Measurements from ENCODE around the gene SEMA4C.
A peak's percentile ranks its signal among the peaks of the same experiment; 100 is the strongest.

The SEMA4C gene

DNA sequence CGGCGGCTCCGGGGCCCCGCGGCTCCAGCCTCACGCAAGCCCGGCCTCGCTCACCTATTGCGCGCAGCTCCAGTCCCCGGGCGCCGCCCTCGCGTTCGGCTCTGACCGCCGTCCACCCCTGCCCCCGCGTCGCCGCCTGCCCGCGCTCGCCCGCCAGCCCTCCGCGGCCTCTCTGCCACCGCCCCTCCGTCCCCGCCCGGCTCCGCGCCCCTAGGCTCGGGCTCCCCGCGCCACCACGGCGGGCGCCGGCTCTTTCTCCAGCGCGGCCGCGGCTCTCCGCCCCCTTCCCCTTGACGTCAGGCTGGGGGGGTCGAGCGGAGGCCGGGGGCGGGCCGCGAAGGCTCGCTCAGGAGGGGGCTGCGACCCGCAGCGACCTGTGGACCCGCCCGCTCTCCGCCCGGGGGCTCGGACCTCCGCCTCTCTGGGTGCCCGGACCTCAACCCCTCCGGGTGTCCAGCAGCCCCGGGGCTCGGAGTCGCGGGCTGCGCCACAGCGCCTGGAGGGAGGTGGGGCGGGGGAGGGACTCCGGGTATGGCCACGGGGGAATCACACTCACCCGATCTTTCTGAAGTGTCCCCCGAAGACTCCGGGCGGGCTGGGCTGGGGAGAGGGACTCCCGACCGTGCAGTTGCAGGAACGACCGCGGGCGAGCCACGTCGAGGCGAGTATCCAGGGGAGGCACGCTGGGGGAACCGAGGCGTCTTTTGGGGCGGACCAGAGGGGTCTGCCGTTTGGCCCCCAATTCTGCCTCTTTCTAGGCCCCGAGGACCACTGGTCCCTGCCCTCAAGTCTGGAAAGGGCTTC is at the start of gene SEMA4C:
Gene SEMA4C (minus strand): TSS at position 259 of the 804 bp plus-strand sequence. CDS start 2,194 bp downstream, outside the sequence.
- DNase-seq (ENCODE audit: low read depth) = peak; percentile 36

DNA sequence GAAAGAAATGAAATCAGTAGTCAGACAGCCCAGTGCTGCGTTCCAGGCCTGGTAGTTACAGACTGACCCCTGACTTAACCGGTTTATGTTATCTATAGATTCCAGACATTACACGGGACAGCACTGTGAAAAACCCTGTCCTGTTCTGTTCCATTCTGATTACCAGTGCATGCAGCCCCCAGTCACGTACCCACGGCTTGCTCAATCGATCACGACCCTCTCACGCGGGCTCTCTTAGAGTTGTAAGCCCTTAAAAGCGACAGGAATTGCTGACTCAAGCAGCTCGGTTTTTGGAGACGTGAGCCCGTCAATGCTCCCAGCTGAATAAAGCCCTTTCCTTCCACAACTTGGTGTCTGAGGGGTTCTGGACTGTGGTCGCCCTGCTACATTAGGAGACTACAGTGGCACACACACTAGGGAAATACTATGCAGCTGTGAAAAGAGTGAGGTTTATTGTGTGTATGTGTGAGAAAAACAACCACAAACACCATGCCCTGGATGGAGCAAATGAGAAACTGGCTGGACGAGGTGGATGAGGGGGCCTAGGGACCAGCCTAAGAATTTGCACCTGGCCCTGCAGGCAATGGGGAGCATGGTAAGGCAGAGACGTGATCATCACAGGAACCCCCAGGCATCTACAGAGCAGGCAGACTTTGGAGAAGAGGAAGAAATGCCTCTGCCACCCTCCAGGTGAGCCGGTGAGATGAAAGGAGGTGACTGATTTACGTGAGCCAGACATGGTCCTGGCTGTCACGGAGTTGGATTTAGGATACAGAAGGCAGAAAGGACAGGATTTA is 49.1 kb upstream of the SEMA4C start:
- no peak for DNase-seq (ENCODE audit: low read depth)

DNA sequence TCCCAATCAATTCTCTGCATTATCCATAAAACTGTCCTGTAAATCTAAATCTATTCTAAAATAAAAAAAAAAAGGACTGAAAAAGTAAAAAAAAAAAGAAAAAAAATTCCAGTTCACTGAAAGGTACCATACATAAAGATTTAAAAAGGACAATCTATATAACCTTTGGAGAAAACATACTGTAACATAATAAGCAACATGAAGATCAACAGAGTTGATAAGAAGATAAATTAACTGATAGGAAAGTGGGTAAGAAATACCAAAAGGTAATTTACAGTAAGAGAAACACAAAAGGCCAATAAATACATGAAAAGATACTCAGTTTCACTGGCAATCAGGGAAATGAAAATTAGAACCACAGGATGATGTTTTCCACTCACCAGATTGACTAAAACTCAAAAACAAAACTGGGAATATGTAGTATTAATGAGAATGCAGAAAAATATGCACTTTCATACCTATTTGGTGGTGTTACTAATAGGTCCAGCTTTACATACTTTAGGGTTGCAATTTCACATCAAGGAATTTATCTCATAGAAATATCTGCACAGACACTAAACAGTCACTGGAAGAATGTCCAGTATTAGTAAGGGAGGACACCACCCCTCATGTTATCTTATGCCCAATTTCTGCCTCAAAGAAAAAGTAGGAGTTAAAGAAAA is 48.3 kb upstream of the SEMA4C start:
- no peak for DNase-seq (ENCODE audit: low read depth)

DNA sequence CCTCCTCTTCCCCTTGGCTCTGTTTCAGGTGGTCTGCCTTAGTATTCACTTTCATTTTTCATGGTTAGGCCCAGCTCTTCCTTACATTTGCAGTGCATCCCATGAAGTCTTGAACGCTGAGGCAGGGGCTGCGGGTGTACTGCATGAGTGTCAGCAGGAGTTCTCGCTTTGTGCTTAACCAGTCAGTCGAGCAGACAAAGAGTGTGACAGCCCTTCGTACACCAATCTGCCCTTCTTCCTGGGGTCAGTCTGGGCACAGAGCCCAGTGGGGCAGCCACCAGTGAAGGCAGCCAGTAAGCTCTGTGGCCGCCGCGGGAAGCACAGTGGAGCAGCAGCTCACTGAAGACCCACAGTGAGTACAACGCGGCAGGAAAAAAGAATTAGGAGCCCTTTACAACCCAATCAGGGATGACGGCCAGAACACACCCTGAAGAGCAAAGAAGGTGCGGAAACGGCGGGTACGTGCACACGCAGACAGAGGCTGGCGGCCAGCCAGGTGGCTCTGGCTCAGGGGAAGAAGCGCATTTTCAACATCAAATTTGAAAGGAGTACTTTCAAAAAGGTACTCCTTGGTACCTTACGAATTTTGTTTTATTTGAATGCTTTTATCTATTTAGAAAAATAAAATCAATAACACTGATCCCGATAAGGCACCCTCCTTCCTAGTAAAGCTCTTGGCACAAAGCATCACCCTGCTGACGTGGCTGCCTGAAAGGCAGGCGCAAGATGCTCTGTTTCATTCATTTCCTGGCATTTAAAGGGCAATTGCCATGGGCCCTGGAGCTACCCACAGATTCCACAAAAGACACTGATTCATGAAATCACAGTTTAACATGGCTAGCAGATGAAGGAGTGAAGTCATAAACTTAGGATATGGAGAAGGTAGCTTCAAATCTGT is 47.0 kb upstream of the SEMA4C start:
- DNase-seq (ENCODE audit: low read depth) = no peak

GRCh38 chr2:96916156-96916630 is 46.3 kb upstream of the SEMA4C start:
- no peak for DNase-seq (ENCODE audit: low read depth)

DNA sequence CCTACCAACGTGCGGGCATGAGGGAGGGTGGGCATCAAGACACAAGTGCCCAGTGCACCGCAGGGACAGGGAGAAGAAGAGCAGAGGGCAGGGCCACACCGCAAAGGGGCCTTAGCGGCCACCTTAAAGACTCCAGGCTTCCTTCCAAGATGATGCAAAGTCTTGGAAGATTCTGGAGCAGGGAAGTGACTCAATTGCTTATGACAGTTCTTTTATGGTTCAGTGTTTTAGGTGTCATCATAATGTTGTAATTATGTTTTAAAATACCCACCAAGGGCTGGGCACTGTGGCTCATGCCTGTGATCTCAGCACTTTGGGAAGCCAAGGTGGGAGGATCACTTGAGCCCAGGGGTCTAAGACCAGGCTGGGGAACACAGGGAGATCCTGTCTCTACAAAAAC is 44.5 kb upstream of the SEMA4C start:
- DNase-seq (ENCODE audit: low read depth) = no peak

DNA sequence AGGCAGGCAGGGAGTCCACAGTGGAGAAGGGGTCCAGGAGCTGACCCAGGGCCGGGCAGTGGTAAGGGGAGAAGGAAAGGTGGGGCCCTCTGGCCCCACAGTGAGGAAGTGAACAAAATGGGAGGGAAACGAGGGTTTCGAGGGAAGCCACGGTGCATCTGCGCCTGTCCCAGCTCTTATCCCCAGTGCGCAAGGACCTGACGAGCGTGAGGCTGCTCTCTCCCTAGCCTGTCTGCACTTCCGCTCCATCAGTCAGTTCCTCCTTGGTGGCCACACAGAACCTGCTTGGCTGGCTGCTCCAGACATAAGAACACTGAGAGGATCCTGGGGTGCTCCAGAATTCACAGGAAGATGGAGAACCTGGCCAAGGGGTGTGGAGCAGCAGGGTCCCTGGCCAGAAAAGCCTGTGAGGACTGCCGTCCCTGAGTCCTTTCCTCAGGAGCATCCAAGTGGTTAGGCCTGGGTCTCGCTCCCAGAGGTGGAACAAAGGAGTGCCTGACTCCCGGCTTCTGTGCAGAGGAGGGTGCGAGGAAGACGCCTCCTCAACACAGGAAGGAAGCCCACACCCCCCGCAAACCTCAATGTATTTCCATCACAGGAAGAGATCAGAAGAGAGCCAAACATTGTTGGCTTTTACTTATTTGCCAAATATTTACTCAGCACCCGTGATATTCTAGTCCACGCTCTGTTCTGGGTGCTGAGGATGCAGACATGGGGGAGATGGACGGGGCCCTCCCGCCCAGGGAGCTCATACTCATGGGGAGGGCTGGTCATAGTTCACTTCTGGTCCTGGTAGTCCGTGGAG is 43.7 kb upstream of the SEMA4C start:
- peak; percentile 31 for DNase-seq (ENCODE audit: low read depth)

- DNase-seq (ENCODE audit: low read depth) = no peak
Observed at GRCh38 chr2:96913117-96913397, 43.2 kb upstream of the SEMA4C start.

GRCh38 chr2:96912346-96913116 is 42.7 kb upstream of the SEMA4C start:
- DNase-seq (ENCODE audit: low read depth) = no peak

GRCh38 chr2:96909611-96910021 is 39.7 kb upstream of the SEMA4C start:
- DNase-seq (ENCODE audit: low read depth) = no peak

DNA sequence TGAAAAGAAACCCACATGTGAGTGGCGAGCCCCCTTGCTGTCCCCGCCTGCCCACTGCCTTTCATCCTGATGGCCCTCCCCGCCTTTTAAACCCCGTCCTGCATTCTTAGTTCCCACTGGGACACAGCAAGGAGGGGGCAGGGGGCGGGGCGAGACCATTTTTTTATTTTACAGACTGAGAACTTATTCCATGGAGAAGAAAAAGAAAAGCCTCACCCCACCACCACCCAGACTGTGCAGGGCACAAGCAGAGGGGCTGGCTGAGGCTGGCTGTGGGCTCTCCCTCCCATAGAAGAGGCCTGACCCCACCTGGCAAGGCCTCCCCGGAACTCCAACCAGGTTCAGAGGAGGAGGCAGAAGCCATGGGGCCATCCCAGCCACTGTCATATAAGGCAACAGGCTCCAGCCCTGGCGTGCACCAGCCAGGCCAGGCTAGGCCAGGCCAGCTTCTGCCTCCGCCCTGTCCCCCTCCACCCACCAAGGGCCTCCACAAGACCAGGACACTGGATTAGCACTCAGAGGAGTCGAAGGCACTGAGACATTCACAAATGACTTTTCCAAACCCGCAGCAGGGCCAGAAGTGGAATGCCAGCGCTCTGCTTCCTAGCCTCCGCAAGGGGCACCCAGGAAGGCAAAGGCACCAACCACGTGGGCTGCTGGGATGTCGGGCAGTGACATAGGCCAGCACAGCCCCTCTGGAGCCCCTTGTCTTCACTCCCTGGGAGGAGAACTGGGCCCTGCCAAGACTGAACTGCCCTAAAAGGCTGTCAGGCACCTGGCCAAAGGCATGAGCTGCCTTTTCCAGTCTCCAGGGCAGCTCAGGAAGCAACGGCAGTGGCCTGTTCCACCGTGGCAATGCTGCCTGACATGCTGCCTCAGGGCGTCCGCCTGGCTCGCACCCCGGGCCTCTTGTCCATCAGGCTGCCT is 37.5 kb upstream of the SEMA4C start:
- DNase-seq (ENCODE audit: low read depth) = no peak

DNA sequence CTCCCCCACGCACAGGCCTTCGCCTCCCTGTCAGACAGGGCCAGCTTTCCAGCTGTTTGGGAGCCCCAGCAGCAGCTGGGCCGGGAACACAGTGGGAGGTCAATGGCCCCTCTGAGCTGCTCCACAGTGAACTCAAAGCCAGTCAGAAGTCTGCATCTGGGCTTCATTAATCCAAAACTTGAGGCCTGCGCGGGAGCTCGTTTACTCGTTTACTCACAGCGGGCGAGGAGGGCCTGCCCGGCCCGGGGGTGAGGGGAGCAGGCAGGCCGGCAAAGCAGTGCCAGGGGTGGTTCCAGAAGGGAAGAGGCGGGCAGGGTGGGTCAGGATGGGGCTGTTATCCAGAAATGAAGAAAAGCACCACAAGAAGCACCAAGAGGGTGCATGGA is 36.8 kb upstream of the SEMA4C start:
- no peak for DNase-seq (ENCODE audit: low read depth)

DNA sequence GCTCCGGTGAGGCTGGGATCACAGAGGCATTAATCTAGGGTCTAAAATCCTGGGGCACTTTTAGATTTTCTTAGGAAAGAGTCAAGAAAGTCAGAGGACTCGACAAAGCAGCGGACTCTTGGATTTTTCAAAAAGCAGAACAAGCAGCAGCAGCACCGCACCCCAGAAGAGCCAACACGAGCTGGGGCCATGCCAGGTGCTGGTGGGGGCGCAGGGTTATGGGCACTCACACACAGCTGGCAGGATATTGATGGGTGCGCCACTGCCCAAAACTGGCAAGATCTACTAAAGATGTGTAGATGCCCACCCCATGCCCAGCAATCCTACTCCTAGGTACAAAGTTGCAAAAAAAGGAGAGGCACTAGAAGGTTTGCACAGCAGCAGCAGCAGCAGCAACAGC is 33.9 kb upstream of the SEMA4C start:
- DNase-seq (ENCODE audit: low read depth) = no peak

- DNase-seq (ENCODE audit: low read depth) = no peak
Observed at GRCh38 chr2:96903318-96903717, 33.4 kb upstream of the SEMA4C start.

- DNase-seq (ENCODE audit: low read depth) = no peak
Observed at GRCh38 chr2:96900237-96900636, 30.4 kb upstream of the SEMA4C start.

- DNase-seq (ENCODE audit: low read depth) = no peak
Observed at GRCh38 chr2:96899413-96899741, 29.5 kb upstream of the SEMA4C start.

GRCh38 chr2:96898641-96899412 is 28.9 kb upstream of the SEMA4C start:
- DNase-seq (ENCODE audit: low read depth) = no peak

GRCh38 chr2:96898135-96898505 is 28.2 kb upstream of the SEMA4C start:
- DNase-seq (ENCODE audit: low read depth) = no peak
